ENCODE measurements around the gene BRD7. TPM values are rescaled to one million over a fixed set of nuclear protein-coding genes. Genes with fewer than 3 reads are reported as not detected.
A peak's percentile ranks its signal among the peaks of the same experiment; 100 is the strongest.

The BRD7 gene
- total RNA-seq: 92.7 and 98.8 TPM in 2 replicates

DNA sequence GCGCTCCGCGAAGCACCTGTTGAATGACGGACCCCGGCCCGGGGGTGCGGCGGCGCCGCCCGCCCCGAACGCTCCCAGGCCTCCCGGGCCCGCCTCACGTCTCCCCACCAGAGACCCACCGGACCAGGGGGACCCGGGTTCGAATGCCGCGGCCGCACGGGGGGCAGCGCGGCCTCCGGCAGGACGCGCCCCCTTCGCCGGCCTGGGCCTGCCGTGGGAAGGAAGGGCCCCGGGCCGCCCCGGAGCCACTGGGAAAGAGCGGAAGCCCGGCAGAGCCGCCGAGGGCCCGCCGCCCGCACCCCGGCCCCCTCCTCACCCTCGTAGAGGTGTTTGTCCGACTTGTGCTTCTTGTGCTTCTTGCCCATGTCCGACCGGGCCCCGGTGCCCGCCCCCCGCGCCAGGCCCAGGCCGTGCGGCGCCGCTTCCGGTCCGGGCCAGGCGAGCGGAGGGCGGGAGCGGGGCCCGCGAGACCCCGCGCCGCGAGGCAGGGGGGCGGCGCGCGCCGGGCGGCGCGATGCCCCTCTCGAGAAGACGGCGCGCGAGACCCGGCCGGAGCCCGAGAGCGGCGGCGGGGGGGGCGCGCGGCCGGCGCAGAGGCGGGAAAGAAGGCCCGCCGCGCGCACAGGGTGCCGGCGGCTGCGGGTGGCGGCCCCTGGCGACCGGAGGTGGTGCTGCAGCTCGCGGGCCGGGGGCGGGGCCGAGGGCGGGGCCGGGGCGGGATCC is at the start of gene BRD7:
Gene BRD7 (minus strand): TSS at position 579 of the 723 bp plus-strand sequence. CDS start 214 bp downstream, at position 365.
- Mint-ChIP-seq H3K4me3 (peak within 1 kb of the TSS; percentile 92), H3K27me3 (peaks cover 3% of the 10 kb centered on the region), H3K4me1 (peaks cover 41% of the 10 kb centered on the region), H3K36me3 (ENCODE audit: low read depth) (peaks cover 30% of the 10 kb centered on the region), H3K27ac (peak within 1 kb of the TSS; percentile 91), H3K9me3 (no peaks in the 10 kb centered on the region)
- peak; percentile 89 for DNase-seq
- intact Hi-C loops (cut with micrococcal nuclease): loop anchor here (1.0 to 5.0 kb wide), 8 partner anchors 42 to 438 kb away; partner anchors contain the start of genes ADCY7, CNEP1R1 and NKD1

- Mint-ChIP-seq H3K27me3 (peaks cover 7% of the 10 kb centered on the region), H3K4me1 (no peaks in the 10 kb centered on the region), H3K27ac (no peak overlapping the region), H3K36me3 (ENCODE audit: low read depth) (no peaks in the 10 kb centered on the region), H3K4me3 (no peak overlapping the region), H3K9me3 (peaks cover 26% of the 10 kb centered on the region)
- intact Hi-C loops (cut with micrococcal nuclease): no loop called here
- no peak for DNase-seq
Measured at GRCh38 chr16:50416388-50416787, 47.6 kb upstream of the BRD7 start.

GRCh38 chr16:50414152-50414551 is 45.4 kb upstream of the BRD7 start:
- Mint-ChIP-seq H3K27me3 (peaks cover 7% of the 10 kb centered on the region), H3K4me1 (no peaks in the 10 kb centered on the region), H3K9me3 (peaks cover 16% of the 10 kb centered on the region), H3K4me3 (no peak overlapping the region), H3K36me3 (ENCODE audit: low read depth) (no peaks in the 10 kb centered on the region), H3K27ac (no peak overlapping the region)
- intact Hi-C loops (cut with micrococcal nuclease): no loop called here
- no peak for DNase-seq

GRCh38 chr16:50411034-50411433 is 42.2 kb upstream of the BRD7 start:
- Mint-ChIP-seq H3K27me3 (peaks cover 2% of the 10 kb centered on the region), H3K36me3 (ENCODE audit: low read depth) (no peaks in the 10 kb centered on the region), H3K9me3 (peaks cover 4% of the 10 kb centered on the region), H3K4me3 (no peak overlapping the region), H3K4me1 (no peaks in the 10 kb centered on the region), H3K27ac (no peak overlapping the region)
- DNase-seq: no peak
- intact Hi-C loops (cut with micrococcal nuclease): no loop called here

GRCh38 chr16:50408001-50408561 is 39.3 kb upstream of the BRD7 start:
- Mint-ChIP-seq H3K27me3 (no peaks in the 10 kb centered on the region), H3K36me3 (ENCODE audit: low read depth) (no peaks in the 10 kb centered on the region), H3K27ac (no peak overlapping the region), H3K9me3 (no peaks in the 10 kb centered on the region), H3K4me3 (no peak overlapping the region), H3K4me1 (no peaks in the 10 kb centered on the region)
- intact Hi-C loops (cut with micrococcal nuclease): no loop called here
- no peak for DNase-seq

- Mint-ChIP-seq H3K27ac (no peak overlapping the region), H3K36me3 (ENCODE audit: low read depth) (no peaks in the 10 kb centered on the region), H3K27me3 (no peaks in the 10 kb centered on the region), H3K4me3 (no peak overlapping the region), H3K9me3 (no peaks in the 10 kb centered on the region), H3K4me1 (no peaks in the 10 kb centered on the region)
- intact Hi-C loops (cut with micrococcal nuclease): no loop called here
- DNase-seq: no peak
Measured at GRCh38 chr16:50407351-50407750, 38.6 kb upstream of the BRD7 start.

DNA sequence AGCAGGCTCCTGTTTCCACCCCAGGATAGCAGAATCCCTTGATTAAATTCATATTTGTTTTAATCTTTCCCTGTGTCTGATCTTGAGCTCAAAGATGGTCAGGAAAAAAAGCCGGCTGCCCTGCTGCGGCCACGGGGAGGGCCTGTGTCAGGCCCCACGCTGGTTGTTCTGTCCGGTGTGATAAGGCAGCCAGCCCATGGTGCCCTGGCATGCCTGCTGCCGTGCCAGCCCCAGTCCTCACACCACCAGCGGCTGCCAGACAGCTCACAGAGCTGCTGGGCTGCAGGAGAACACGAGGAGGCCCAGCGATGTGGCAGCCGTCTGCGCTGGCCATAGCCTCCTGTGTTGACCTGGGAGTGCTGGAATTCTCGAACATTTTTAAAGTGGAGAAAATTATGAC is 34.7 kb upstream of the BRD7 start:
- no peaks in the 10 kb centered on the region for H3K36me3 Mint-ChIP-seq (ENCODE audit: low read depth)
- no peaks in the 10 kb centered on the region for H3K9me3 Mint-ChIP-seq
- intact Hi-C loops (cut with micrococcal nuclease): no loop called here
- no peak overlapping the region for H3K4me3 Mint-ChIP-seq
- no peak for DNase-seq
- no peaks in the 10 kb centered on the region for H3K4me1 Mint-ChIP-seq
- no peaks in the 10 kb centered on the region for H3K27me3 Mint-ChIP-seq
- no peak overlapping the region for H3K27ac Mint-ChIP-seq

- Mint-ChIP-seq H3K4me1 (no peaks in the 10 kb centered on the region), H3K36me3 (ENCODE audit: low read depth) (no peaks in the 10 kb centered on the region), H3K27me3 (no peaks in the 10 kb centered on the region), H3K4me3 (no peak overlapping the region), H3K27ac (no peak overlapping the region), H3K9me3 (no peaks in the 10 kb centered on the region)
- intact Hi-C loops (cut with micrococcal nuclease): no loop called here
- DNase-seq: no peak
Measured at GRCh38 chr16:50402298-50402895, 33.6 kb upstream of the BRD7 start.

DNA sequence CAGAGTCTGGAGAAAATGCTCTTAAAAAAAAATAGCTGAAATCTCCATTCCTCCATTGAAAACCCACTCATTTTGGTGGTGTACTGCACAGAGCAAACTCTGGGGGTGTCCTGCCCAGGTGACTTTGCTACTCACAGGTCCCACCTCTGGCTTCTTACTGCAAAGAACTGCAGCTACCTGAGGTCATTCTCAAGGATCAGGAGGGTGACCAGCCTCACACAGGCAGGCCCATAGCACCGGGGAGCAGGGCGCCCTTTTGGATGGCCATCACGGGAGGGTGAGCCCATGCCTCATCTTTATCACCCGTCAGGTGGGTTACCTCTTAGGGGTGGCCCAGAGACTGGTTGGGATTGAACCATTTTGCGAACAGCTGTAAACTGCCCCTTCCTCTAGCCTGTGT is 32.6 kb upstream of the BRD7 start:
- Mint-ChIP-seq H3K4me1 (no peaks in the 10 kb centered on the region), H3K27me3 (no peaks in the 10 kb centered on the region), H3K9me3 (no peaks in the 10 kb centered on the region), H3K27ac (no peak overlapping the region), H3K4me3 (no peak overlapping the region), H3K36me3 (ENCODE audit: low read depth) (no peaks in the 10 kb centered on the region)
- DNase-seq: no peak
- intact Hi-C loops (cut with micrococcal nuclease): no loop called here

DNA sequence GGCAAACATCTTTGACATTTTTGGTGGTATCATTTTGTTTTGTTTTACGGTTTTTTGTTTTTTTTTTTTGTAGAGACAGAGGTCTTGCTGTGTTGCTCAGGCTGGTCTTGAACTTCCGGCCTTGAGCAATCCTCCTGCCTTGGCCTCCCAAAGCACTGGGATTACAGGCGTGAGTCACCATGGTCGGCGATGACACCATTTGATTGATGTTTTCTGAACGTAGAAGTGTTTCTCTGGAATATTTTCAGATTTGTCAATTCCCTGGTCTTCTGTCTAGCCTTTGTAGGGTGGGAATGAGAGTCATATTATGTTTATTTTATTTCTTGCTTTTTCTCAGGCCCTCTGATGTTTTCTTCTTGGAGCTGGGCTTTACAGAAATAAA is 32.2 kb upstream of the BRD7 start:
- no peaks in the 10 kb centered on the region for H3K36me3 Mint-ChIP-seq (ENCODE audit: low read depth)
- H3K9me3 Mint-ChIP-seq: no peaks in the 10 kb centered on the region
- no peaks in the 10 kb centered on the region for H3K27me3 Mint-ChIP-seq
- intact Hi-C loops (cut with micrococcal nuclease): no loop called here
- H3K4me1 Mint-ChIP-seq: peaks cover under 1% of the 10 kb centered on the region
- no peak overlapping the region for H3K4me3 Mint-ChIP-seq
- DNase-seq: no peak
- no peak overlapping the region for H3K27ac Mint-ChIP-seq

DNA sequence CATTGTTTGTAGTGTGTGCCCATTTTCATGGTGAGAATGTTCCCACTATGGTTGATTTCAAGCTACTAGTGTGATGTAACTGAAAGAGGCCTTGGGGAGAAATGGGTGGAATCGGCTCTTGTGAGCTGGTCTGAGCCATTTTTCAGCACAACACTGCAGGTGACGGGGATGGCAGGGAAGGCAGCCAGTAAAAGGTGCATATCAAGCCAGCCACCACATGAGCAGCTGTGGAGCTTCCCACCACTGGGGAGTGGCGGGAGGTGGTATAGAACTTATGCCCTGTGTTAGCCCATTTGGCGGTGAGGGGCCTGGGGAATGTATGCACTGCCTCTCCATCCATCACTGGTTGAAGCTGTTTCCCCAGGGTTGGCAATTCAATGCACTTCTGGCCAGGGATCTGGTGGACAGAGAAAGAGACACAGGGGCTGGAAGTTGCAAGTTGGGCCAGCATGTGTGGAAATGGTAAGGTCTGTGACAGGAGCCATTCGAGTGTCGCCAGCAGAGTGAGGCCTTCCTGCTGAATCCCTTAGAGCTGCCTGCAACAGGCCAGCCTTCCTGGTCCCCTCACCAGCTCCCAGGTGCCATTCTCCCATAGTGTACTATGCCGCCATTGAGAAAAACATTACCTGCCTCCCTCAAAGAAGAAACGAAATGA is 31.7 kb upstream of the BRD7 start:
- peak; percentile 42 for DNase-seq
- Mint-ChIP-seq H3K36me3 (ENCODE audit: low read depth) (no peaks in the 10 kb centered on the region), H3K4me1 (peaks cover 4% of the 10 kb centered on the region), H3K27ac (no peak overlapping the region), H3K27me3 (no peaks in the 10 kb centered on the region), H3K9me3 (no peaks in the 10 kb centered on the region), H3K4me3 (no peak overlapping the region)
- intact Hi-C loops (cut with micrococcal nuclease): no loop called here

GRCh38 chr16:50399411-50399810 is 30.6 kb upstream of the BRD7 start:
- no peaks in the 10 kb centered on the region for H3K27me3 Mint-ChIP-seq
- no peaks in the 10 kb centered on the region for H3K9me3 Mint-ChIP-seq
- H3K4me1 Mint-ChIP-seq: peaks cover 4% of the 10 kb centered on the region
- DNase-seq: peak; percentile 22
- H3K36me3 Mint-ChIP-seq (ENCODE audit: low read depth): no peaks in the 10 kb centered on the region
- H3K27ac Mint-ChIP-seq: no peak overlapping the region
- intact Hi-C loops (cut with micrococcal nuclease): loop anchor here (10.0 kb wide), 1 partner anchor 245 kb away; no protein-coding TSS in a partner anchor
- no peak overlapping the region for H3K4me3 Mint-ChIP-seq

- Mint-ChIP-seq H3K27me3 (no peaks in the 10 kb centered on the region), H3K36me3 (ENCODE audit: low read depth) (no peaks in the 10 kb centered on the region), H3K27ac (no peak overlapping the region), H3K4me3 (no peak overlapping the region), H3K9me3 (no peaks in the 10 kb centered on the region), H3K4me1 (peaks cover 4% of the 10 kb centered on the region)
- intact Hi-C loops (cut with micrococcal nuclease): loop anchor here (10.0 kb wide), 1 partner anchor 246 kb away; no protein-coding TSS in a partner anchor
- peak; percentile 40 for DNase-seq
Measured at GRCh38 chr16:50398336-50398735, 29.5 kb upstream of the BRD7 start.
